Stimulated activated CD8-positive, alpha-beta memory T cell treated with anti-CD3 and anti-CD28 coated beads, Interleukin-12 subunit alpha, Interleukin-12 subunit beta, amount 100 ng/mL, for 4 hours (primary cell): ENCODE data around the gene ATP6V1D.
"Not testable (repeated sequence)": the region's sequence is repeated elsewhere in the genome, so short reads cannot be mapped to it uniquely, and the experiment has no call there.

Experiments
- DNase-seq: peaks from one replicate; pipeline ENCODE4 v3.0.0-alpha.2; 2020; ENCODE audit warnings: low read depth

ATP6V1D gene

DNA sequence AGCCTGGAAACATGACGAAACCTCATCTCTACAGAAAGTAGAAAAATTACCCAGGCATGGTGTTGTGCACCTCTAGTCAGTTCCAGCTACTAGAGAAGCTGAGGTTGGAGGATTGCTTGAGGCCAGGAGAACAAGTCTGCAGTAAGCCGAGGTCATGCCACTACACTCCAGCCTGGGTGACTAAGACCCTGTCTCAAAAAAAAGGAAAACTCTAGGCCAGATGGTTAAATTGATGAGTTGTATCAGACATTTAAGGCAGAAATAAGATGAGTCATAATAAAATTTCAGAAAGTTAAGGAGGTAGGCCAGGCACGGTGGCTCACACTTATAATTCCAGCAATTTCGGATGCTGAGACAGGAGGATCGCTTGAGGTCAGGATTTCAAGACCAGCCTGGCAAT is 11.2 kb upstream of the ATP6V1D start:
- no peak for DNase-seq

DNA sequence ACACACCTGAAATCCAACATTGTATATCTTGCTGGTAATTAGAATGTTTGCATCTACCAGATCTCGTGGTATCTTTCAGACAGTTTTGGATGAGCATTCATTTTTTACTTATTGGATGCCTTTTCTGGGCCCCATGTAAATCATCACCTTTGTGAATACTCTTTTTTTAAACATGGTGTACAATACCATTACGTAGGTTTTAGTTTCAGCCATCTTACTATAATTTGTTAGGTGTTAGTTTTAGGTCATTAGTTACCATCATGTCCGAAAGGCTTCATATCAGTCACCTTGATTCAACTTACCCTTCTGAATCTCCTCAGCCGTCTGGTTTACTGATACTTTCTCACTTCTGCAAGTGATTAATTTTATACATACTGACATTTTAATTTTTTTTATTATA is 5.9 kb upstream of the ATP6V1D start:
- DNase-seq, result no peak

DNA sequence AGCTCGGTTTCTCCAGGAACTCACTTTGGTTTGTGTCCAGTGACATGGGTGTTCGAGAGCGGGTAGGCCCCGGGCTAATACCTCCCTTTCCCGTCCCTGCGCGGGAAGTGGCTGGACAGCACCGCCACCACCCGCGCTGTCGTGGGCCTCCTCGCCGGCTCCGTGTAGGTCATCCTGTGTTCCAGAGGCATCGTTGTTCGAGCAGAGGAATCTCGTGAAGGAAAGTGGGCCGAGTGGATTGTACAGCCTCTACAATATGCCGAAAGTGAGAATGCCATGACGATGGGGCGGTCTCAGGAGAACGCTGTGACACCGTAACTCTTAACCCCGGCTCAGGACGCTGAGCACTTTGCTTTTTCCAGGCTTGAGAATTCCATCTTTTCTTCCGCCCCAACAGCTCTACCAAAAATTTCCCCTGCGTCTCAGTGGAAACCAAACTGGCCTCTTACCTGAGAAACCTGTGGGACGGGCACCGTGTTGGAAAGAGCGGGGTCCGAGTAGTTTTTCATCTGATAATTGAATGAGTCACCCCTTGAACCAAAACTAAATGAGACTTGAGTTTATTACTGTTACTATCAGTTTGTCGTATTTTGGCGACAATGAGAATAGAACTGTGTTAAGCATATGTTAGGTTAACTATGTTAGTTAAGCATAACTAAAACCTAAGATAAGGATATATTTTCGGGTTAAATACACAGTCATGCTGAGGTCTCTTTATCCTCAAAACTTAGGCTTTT is 1.0 kb upstream of the ATP6V1D start:
- no peak for DNase-seq

DNA sequence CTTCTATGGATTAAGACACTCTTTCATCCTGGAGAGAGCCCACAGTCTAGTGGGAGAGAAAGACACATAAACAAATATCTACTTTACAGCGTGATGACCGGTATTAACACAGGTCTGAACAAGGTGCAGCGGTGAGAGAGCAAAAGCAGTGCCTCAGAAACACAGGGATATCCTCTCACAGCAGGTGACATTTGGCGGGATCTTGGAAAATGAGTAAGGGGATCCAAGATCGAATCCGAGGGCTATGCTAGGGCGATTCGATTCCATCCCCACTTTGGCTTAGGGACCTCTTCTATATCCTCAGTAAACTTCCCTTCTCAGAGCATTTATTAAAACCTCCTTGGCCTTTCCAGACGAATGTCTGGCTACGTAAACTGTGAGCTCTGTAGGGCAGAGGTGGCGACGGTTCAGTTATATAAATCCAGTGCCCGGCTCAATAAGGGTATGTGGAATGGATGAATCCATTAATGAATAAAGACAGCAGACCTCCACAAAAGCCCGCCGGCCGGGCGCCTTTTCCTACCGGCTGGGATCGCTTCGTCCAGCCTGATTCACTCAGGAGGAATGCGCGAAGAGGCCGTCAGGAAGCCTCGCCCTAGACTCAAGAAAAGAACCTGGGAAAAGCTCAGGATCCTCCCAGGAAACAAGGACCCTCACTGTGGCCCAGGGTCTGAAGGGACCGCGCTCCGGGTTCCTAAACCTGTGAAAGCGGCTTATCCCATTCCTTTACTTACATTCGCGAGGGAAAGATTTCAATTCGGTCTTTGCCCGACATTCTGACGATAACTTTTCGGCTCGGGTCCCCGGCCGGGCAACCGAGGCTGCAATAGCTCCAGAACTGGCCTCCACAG is 455 bp downstream of the ATP6V1D start:
- DNase-seq, result no peak

DNA sequence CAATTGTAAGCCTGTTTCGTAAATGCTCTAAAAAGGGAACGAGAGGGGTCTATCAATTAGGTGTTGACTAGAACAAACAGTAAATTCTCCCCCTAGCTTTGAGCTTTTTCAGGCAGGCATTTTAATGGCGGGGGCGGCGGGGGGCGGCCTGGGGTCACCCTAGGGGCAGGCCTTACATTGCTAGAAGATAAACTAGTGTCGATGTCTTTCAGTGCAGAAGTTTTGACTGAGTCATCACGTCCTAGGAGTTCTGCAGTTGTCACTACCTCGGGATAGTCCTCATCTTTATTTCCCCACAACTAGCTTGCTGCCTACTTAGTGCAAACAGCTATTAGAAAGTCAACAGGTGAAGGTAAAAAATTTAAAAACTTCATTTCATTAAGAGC is 1.6 kb downstream of the ATP6V1D start:
- no peak for DNase-seq

DNA sequence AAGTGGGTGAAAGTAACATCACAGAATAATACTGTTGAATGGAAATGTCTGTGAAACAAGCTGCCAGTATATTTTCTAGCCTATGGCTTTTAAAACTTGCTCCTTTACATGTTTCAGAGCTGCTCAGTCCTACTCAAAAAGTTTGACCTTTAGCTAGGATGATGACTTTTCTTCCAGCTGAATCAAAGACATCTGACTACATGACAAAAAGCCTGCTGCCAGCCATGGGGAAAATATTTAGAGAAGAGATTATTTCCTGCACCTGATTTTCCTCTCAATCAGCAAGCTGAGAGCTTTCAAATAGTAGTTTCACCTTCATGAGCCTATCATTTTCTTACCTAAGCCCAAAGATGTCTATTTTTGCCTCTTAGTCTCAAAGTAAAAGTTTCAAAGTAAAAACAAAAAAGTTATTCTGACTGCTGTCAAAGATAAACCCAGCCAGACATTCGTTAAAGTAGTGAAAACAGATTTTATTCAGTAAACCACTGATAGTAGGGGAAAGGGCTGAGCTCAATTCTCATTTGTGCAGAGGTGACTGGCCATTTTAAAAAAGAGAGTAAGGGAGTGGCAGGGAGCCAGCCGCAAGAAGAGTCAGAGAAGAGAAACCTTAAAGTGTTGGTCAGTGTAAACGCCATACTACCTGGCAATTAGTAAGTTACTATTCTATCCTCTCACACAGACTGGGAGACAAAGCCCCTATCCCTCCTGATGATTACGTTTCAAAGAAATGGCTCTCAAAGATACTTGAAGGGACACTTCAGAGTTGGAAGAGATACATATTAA is 2.2 kb downstream of the ATP6V1D start:
- no peak for DNase-seq

DNA sequence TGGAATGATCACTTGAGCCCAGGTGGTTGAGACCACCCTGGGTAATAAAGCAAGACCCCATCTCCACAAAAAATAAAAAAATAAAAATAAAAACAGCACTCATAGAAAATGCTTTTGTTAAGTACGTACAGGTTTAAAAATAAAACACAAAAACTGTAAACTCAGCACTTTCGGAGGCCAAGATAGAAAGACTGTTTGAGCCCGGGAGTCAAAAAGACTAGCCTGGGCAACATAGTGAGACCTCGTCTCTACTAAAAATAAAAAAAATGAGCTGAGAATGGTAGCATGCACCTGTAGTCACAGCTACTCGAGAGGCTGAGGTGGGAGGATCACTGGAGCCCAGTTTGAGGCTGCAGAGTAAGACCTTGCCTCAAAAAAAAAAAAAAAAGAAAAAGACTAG is 7.5 kb downstream of the ATP6V1D start:
- DNase-seq, result no peak

DNA sequence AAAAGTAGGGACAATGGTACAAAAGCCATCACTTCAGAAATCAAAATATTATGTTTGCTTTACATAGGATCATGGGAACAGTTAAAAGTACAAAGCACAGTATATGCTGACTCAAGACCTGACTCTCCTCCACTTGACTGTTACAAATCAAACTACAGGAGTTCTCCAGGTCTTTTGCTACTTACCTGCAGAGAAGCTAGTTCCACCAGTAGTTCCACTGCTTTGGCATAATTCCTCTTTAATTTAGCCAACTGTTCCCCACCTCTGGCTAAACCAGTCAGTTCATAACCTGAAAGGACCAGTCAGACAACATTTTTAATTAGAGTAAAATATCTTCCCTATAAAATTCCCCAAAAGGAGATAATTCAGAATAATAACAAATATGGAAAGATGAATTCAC is 14.0 kb downstream of the ATP6V1D start:
- no peak for DNase-seq

DNA sequence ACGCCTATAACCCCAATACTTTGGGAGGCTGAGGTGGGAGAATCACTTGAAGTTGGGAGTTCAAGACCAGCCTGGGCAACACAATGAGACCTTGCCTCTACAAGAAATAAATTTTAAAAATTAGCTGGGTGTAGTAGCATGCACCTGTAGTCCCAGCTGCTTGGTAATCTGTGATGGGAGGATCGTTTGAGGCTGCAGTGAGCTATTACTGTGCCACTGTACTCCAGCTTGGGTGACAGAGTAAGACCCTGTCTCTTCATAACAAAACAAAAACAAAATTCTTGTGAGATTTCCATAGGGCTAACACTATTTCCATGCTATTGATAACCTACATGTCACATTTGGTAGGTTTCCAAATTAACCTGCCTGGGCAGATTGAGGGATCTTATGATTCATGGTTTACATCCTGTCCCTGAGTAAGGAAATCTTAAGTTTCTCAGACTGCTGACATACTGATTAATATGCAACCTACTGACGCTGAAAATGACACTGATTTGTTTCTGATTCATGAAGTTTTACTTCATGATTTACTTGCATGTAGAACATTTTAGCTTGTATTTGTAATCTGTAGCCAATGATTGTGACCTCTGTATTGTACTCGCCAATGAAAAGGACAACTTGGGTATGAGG is 15.9 kb downstream of the ATP6V1D start:
- no peak for DNase-seq

DNA sequence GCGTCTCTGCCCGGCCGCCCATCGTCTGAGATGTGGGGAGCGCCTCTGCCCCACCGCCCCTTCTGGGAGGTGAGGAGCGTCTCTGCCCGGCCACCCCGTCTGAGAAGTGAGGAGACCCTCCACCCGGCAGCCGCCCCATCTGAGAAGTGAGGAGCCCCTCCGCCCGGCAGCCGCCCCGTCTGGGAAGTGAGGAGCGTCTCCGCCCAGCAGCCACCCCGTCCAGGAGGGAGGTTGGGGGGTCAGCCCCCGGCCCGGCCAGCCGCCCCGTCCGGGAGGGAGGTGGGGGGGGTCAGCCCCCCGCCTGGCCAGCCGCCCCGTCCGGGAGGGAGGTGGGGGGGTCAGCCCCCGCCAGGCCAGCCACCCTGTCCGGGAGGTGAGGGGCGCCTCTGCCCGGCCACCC is 18.4 kb downstream of the ATP6V1D start:
- DNase-seq, result not testable (repeated sequence)

DNA sequence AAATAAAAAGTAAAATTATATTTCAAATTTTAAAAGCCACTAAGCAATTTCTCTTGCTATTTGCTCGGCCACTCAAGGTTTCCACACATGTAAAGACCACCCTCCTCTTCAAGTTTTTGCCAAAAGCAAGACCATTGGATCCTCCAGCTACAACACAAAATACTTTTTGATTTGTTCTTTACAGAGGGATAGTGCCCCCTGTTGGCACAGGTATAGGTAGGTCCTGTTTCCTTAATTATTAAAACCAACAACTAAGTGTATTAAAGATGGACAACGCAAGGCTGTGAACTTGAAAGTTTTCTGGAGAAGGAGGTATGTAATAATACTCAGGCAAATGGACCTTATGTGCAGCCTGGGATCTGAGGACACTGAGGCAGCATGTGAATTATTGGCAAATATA is 23.8 kb downstream of the ATP6V1D start:
- DNase-seq, result no peak

DNA sequence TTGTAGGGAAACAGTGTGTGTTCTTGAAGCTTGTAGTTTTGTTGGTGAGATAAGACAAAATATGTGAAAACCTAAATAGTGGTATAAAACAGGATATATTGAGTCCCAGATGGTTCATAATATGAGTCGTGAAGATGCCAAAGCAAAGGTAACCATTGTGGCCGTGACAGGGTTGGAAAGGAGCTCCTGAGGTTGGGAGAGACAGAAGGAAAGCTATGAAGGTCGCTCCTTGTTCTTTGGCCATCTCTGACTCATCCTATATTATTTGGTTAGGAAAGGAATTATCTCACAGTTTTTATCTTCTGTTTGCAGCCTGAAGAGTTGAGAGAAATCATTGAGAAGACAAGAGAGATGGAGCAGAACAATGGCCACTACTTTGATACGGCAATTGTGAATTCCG is 27.1 kb downstream of the ATP6V1D start:
- DNase-seq, result no peak

DNA sequence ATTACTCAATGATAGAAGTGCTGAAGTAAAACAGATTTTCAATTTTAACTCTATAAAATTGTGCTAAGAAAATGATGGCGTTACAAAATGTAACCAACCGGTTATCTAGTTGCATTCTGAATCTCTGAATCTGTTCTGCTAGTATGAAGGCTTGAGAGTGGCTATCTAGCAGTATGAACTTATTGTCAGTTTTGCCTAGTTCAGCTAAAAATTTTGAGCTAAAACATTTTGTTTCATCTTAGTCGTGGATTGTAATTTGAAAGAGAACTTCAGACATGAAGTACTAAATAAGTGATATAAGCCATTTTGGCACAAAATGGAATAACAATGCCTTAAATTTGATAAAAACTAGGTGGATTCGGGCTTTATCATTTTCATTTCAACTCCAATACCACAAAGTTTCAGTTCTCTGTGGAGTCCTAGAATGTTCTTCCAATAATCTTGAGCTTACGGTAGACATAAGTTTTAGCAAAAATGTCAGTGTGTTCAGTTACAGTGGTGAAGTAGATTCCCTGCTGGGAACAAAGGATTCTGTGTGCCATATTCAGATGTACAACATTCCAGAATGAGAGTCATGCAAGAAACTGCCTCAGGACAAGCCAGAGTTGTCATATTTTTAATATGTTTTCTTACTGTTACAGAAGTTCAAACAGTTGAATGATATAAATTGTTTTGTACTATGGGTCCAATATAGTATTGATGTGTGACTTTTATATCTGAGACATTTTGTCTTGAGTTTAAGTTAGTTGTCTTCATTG is 28.1 kb downstream of the ATP6V1D start:
- no peak for DNase-seq

DNA sequence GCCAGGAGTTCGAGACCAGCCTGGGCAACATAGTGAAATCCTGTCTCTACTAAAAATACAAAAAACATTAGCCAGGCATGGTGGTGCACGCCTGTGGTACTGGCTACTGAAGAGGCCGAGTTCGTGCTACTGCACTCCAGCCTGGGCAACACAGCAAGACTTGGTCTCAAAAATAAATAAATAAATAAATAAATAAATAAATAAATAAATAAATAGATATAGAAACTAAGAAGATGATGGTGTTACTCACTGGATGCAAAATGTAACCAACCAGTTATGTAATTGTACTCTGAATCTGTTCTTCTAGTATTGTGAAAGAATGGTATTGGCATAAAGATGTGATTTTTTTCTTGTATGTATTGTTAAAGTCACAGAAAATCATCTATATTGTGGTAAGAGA is 29.9 kb downstream of the ATP6V1D start:
- DNase-seq, result not testable (repeated sequence)

DNA sequence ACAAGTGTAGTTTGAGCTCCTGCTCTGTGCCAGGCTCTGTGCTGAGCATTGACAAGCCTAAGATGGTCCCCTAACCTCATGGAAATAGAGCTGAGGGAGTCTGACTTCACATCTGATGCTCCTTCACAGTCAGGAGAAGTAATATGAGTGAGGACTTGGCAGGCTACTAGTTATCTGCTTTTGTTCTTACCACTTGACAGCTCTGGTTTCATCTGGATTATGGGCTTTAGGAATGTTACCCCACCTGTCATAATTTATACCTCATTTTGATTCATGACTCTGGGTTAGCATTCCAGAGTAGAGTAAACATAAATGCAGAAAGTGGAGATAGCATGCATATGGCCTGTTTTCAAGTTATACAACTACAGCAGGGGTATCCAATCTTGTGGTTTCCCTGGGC is 40.5 kb downstream of the ATP6V1D start:
- DNase-seq, result no peak

DNA sequence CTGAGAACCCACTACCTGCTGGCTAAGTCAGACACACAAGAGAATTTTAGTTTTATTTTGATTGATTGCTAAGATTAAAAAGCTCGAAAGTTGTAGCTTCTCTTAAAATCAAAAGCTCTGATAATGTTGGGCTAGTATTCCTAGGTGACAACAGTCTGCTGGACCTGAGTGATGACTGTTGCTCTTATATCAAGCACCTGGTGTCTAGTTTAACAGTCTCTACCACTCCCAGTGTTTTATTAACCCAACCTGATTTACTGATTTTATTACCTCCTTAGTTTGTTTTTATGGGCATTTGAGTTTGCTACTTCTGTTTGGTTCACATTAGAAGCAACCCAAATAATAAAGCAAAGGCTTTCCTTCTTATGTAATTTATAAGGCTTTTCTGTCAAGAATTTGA is 41.8 kb downstream of the ATP6V1D start:
- DNase-seq, result no peak

DNA sequence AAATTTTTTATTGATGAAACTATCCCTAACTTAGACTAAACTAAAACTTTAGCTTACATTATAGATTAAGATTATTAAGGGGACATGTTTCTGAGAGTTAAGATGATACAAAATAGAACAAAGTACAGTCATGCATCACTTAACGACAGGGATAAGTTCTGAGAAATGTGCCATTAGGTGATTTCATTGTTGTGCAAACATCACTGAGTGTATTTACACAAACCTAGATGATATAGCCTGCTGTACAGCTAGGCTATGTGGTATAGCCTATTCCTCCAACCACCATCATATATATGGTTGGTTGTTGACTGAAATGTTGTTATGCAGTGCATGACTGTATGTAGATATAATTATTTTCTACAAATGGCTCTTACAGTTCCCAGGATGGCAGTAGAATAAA is 46.5 kb downstream of the ATP6V1D start:
- DNase-seq, result no peak

DNA sequence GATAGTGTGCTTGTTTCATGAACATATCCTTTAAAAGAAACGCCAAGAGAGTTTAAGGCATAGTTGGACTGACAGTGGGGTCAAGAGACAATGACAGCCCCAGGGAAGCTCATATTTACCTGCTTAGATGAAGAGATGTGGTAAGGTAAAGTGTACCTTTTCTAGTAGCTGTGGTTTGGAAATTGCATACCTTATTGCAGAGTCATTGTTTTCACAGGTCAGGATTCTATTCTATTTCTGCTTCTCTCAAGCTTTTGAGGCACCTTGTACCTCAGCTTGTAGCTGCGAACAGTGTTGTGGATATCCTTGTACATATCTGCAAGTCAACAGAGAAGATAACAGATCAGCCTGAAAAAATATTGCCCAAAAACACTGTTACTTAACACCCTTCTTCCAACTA is 47.7 kb downstream of the ATP6V1D start:
- DNase-seq, result no peak
